Measurements from ENCODE around the gene CYB561.

DNA sequence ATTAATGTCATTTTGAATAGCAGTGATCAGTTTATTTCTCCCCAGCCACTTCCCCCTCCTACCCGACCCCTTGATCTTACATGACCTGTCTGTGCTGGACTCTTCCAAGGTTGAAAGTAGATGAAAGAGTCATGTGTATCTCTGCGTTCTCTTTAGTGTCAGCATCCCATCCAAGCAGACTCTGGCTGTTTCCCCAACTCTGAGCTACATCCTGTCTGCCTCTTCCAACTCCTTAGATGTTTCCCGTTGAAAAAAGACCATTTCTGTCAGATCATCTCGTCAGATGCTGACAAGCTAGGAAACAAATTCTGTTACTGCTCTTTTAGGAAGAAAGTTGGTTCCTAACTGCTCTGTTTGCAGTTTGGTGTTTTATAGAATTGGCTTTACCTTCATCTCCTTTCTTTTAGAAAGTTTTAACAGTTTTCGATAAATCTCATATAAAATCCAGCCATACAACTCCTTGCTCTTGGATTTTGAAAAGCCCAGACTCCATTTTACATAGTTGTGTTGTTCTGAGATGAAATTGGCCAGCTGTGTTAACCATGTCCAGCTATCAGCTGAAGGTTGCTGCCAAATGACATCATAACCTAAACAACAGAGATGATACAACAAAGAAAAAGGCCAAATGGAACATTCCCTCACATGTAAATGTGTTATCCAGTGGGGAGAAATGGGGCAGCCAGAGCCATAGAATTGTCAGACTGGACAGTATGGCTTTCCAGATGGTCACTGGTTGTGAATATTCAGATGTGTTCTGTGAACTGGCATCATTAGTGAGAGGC lies 43.5 kb downstream of the CYB561 start:
- TF ChIP-seq, protein P1, sequence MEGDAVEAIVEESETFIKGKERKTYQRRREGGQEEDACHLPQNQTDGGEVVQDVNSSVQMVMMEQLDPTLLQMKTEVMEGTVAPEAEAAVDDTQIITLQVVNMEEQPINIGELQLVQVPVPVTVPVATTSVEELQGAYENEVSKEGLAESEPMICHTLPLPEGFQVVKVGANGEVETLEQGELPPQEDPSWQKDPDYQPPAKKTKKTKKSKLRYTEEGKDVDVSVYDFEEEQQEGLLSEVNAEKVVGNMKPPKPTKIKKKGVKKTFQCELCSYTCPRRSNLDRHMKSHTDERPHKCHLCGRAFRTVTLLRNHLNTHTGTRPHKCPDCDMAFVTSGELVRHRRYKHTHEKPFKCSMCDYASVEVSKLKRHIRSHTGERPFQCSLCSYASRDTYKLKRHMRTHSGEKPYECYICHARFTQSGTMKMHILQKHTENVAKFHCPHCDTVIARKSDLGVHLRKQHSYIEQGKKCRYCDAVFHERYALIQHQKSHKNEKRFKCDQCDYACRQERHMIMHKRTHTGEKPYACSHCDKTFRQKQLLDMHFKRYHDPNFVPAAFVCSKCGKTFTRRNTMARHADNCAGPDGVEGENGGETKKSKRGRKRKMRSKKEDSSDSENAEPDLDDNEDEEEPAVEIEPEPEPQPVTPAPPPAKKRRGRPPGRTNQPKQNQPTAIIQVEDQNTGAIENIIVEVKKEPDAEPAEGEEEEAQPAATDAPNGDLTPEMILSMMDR (IDR thresholded peaks at IDR 0.05), result no peak
- no peak for TF ChIP-seq POLR2A (IDR thresholded peaks at IDR 0.05)
